Tibial nerve (tissue), 4 donors: ENCODE measurements around the gene SLC13A2.

Experiments
- CTCF ChIP-seq, 5 experiments: fragments of 200-600 bp in 3 of 5; fragments of 450-650 bp in 2 of 5; sonication (generic) in 3 of 5; IDR thresholded peaks; one replicate each; pipeline ENCODE4 v1.5.1; 2016 to 2019; ENCODE audit warnings: antibody characterized with exemption in 5 of 5, mild to moderate bottlenecking in 3 of 5, moderate library complexity in 2 of 5
- EP300 ChIP-seq, 2 donors: sonication (generic); formaldehyde crosslinking; IDR thresholded peaks; one replicate each; pipeline ENCODE4 v1.6.1; 2017; ENCODE audit warnings: antibody characterized with exemption in 2 of 2, mild to moderate bottlenecking in 1 of 2

- TF ChIP-seq CTCF (IDR thresholded peaks at IDR 0.05) = no peak
- TF ChIP-seq EP300 (IDR thresholded peaks at IDR 0.05) = no peak
Measured at GRCh38 chr17:28547096-28547622, 73.7 kb downstream of the SLC13A2 start.
